PC-9 (cell line): Measurements from ENCODE around the gene DNAJB9. TPM values are rescaled to one million over a fixed set of nuclear protein-coding genes. Genes with fewer than 3 reads are reported as not detected.

Source experiments
- BruUV-seq: library from RNA; stranded (reverse); fragments of 400-500 nt; replicated peaks from 2 replicates; lab custom pipeline; 2021; lab: Mats Ljungman, UMichigan
- CTCF ChIA-PET: fragments of 300-600 bp; sonication (Branson Sonifier 250); formaldehyde crosslinking; loops from one replicate; lab custom pipeline; 2022; ENCODE audit warnings: antibody characterized with exemption; lab: Charles Lee
- POLR2A ChIA-PET: fragments of 300-600 bp; sonication (Branson Sonifier 250); formaldehyde crosslinking; loops from one replicate; lab custom pipeline; 2022; ENCODE audit warnings: antibody characterized with exemption; ENCODE audit not compliant: unreplicated experiment; lab: Charles Lee
- DNase-seq, 2 experiments: peaks; one replicate each; pipeline versions ENCODE4 v3.0.0 to v3.0.0-alpha.2; 2015 to 2022; ENCODE audit warnings: mixed read lengths in 1 of 2
- H2AFZ ChIP-seq: fragments of 200-600 bp; sonication (generic); 2 replicates; pipeline ENCODE4 v1.8.1; 2017; ENCODE audit warnings: antibody characterized with exemption
- H3F3A ChIP-seq: fragments of 200-600 bp; sonication (generic); 2 replicates; pipeline ENCODE4 v1.8.1; 2017; ENCODE audit warnings: antibody characterized with exemption, mild to moderate bottlenecking, low read depth; ENCODE audit not compliant: insufficient read depth
- H3K27ac ChIP-seq: fragments of 200-600 bp; sonication (generic); 2 replicates; pipeline ENCODE4 v1.6.1; 2016; ENCODE audit warnings: mixed run types
- H3K27me3 ChIP-seq: fragments of 200-600 bp; sonication (generic); 2 replicates; pipeline ENCODE4 v1.6.1; 2016; ENCODE audit warnings: low read depth, mixed run types; ENCODE audit not compliant: insufficient read depth
- H3K36me3 ChIP-seq: fragments of 200-600 bp; sonication (generic); 2 replicates; pipeline ENCODE4 v1.6.1; 2016; ENCODE audit warnings: low read depth, mixed run types
- H3K4me1 ChIP-seq: fragments of 200-600 bp; sonication (generic); replicated peaks from 2 replicates; pipeline ENCODE4 v1.6.1; 2016; ENCODE audit warnings: mixed run types; ENCODE audit not compliant: insufficient read depth
- H3K4me2 ChIP-seq: fragments of 200-600 bp; sonication (generic); 2 replicates; pipeline ENCODE4 v1.6.1; 2017; ENCODE audit warnings: mixed run types
- H3K4me3 ChIP-seq: fragments of 200-600 bp; sonication (generic); 2 replicates; pipeline ENCODE4 v1.6.1; 2016; ENCODE audit warnings: mixed run types
- H3K79me2 ChIP-seq: fragments of 200-600 bp; sonication (generic); 2 replicates; pipeline ENCODE4 v1.6.1; 2017; ENCODE audit warnings: low read depth, mixed run types
- H3K9me2 ChIP-seq: fragments of 200-600 bp; sonication (generic); 2 replicates; pipeline ENCODE4 v1.8.1; 2017; ENCODE audit warnings: mild to moderate bottlenecking; ENCODE audit not compliant: insufficient read depth
- H3K9me3 ChIP-seq: fragments of 200-600 bp; sonication (generic); 2 replicates; pipeline ENCODE4 v1.8.1; 2016; ENCODE audit warnings: low read depth; ENCODE audit not compliant: insufficient read depth
- H4K20me1 ChIP-seq: fragments of 200-600 bp; sonication (generic); 2 replicates; pipeline ENCODE4 v1.8.1; 2017; ENCODE audit not compliant: insufficient read depth
- EZH2 ChIP-seq: fragments of 200-600 bp; sonication (generic); IDR thresholded peaks from 2 replicates; pipeline ENCODE4 v1.8.0; 2017; ENCODE audit warnings: antibody characterized with exemption, low read depth
- intact Hi-C: fragments of 100-400 bp; cut with micrococcal nuclease; formaldehyde crosslinking; loops from one replicate; pipeline ENCODE4 v1.10.0; 2022; ENCODE audit not compliant: unreplicated experiment
- total RNA-seq: library from RNA; stranded (reverse); gene quantifications from 2 replicates; pipeline ENCODE4 v1.2.3, GENCODE V29; 2021
- TF ChIP-seq, protein P1 (sequence below): fragments of 200-600 bp; sonication (generic); conservative IDR thresholded peaks from 2 replicates; pipeline ENCODE4 v1.6.1; 2017; ENCODE audit warnings: mixed run types, antibody characterized with exemption, mild to moderate bottlenecking, moderate library complexity

The DNAJB9 gene
- total RNA-seq, 1 experiment from 2014 or later: 13.3 TPM

- H3K36me3 ChIP-seq: no peaks in the 10 kb centered on the region
- H3K27me3 ChIP-seq: no peaks in the 10 kb centered on the region
- H3K27ac ChIP-seq: no peak overlapping the region
- H2AFZ ChIP-seq: no peak overlapping the region
- H4K20me1 ChIP-seq: no peaks in the 10 kb centered on the region
- no peak for DNase-seq
- H3K79me2 ChIP-seq: no peaks in the 10 kb centered on the region
- no peaks in the 10 kb centered on the region for H3F3A ChIP-seq
- CTCF ChIA-PET: no interaction called here
- H3K9me3 ChIP-seq: no peaks in the 10 kb centered on the region
- no peaks in the 10 kb centered on the region; the same call in 1 of the 2 replicates for H3K9me2 ChIP-seq
- POLR2A ChIA-PET: interaction anchor here (0.7 kb wide), 2 partner anchors 672 to 875 kb away, joined by 3 read pairs; no protein-coding TSS in a partner anchor
- BruUV-seq: no TSS peak
- TF ChIP-seq EZH2: no peak
- TF ChIP-seq, protein P1, sequence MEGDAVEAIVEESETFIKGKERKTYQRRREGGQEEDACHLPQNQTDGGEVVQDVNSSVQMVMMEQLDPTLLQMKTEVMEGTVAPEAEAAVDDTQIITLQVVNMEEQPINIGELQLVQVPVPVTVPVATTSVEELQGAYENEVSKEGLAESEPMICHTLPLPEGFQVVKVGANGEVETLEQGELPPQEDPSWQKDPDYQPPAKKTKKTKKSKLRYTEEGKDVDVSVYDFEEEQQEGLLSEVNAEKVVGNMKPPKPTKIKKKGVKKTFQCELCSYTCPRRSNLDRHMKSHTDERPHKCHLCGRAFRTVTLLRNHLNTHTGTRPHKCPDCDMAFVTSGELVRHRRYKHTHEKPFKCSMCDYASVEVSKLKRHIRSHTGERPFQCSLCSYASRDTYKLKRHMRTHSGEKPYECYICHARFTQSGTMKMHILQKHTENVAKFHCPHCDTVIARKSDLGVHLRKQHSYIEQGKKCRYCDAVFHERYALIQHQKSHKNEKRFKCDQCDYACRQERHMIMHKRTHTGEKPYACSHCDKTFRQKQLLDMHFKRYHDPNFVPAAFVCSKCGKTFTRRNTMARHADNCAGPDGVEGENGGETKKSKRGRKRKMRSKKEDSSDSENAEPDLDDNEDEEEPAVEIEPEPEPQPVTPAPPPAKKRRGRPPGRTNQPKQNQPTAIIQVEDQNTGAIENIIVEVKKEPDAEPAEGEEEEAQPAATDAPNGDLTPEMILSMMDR: 0 out of 2 replicates have a peak, but pooled peaks have one; percentile 26
- no peak overlapping the region for H3K4me3 ChIP-seq
- H3K4me1 ChIP-seq: no peaks in the 10 kb centered on the region
- intact Hi-C loops: no loop called here
- no peak overlapping the region for H3K4me2 ChIP-seq
Observed at GRCh38 chr7:108592646-108593201, 23.1 kb downstream of the DNAJB9 start.

DNA sequence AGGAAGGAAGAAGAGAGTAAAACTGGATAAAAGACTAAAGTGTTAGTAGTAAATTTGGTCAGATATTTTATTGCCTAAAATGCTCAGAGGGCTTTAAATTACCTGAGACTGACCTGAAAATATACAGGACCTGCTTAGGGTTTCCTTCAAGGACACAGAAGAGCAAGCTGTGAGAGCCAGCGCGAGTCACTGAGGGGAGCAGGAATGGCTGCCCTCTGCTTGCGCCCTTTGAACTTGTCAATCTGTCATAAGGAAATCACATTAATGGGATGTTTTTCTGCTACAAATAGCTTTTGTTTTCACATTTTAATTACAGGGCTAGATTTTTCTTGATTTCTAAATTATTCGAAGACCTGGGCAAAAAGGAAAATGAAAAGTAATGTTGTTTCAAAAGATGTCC lies 26.9 kb downstream of the DNAJB9 start:
- Histone ChIP-seq H3K79me2 (no peaks in the 10 kb centered on the region), H3K4me3 (no peak overlapping the region), H3K4me1 (no peaks in the 10 kb centered on the region), H3K36me3 (no peaks in the 10 kb centered on the region), H4K20me1 (no peaks in the 10 kb centered on the region), H3F3A (no peaks in the 10 kb centered on the region), H2AFZ (no peak overlapping the region), H3K27ac (no peak overlapping the region), H3K27me3 (no peaks in the 10 kb centered on the region), H3K9me3 (no peaks in the 10 kb centered on the region), H3K9me2 (no peaks in the 10 kb centered on the region; the same call in 1 of the 2 replicates), H3K4me2 (no peak overlapping the region)
- intact Hi-C loops: no loop called here
- ChIA-PET POLR2A (no interaction called here), CTCF (no interaction called here)
- no peak for DNase-seq
- no TSS peak for BruUV-seq
- no peak for TF ChIP-seq EZH2
- TF ChIP-seq, protein P1: no peak

DNA sequence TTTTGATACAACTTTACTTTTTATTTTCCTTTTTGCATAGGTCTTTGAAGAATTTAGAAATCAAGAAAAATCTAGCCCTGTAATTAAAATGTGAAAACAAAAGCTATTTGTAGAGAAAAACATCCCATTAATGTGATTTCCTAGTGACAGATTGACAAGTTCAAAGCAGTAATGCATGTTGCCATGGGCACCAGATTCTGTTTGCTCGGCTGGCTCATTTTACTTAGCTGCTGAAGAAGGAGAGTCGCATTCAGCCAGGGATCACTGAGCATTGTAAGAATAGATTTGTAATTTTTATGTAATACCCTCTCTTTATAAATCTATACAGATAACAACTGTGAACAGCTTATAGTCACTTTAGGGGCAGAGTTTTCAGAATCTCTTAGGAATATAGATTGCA lies 28.5 kb downstream of the DNAJB9 start:
- Histone ChIP-seq H3K9me3 (no peaks in the 10 kb centered on the region), H3K27me3 (no peaks in the 10 kb centered on the region), H3F3A (no peaks in the 10 kb centered on the region), H3K79me2 (no peaks in the 10 kb centered on the region), H3K4me1 (0 out of 2 replicates have a peak, but pooled peaks cover 2% of the 10 kb centered on the region), H3K9me2 (no peaks in the 10 kb centered on the region; the same call in 1 of the 2 replicates), H3K27ac (no peak overlapping the region), H2AFZ (no peak overlapping the region), H3K36me3 (no peaks in the 10 kb centered on the region), H3K4me2 (no peak overlapping the region), H3K4me3 (no peak overlapping the region), H4K20me1 (no peaks in the 10 kb centered on the region)
- no TSS peak for BruUV-seq
- POLR2A ChIA-PET: no interaction called here
- TF ChIP-seq EZH2: no peak
- TF ChIP-seq, protein P1: no peak
- no peak for DNase-seq
- CTCF ChIA-PET: no interaction called here
- intact Hi-C loops: no loop called here
